HEK293 (cell line): ENCODE results near the gene GSTA5.
"Not testable (repeated sequence)": the region's sequence is repeated elsewhere in the genome, so short reads cannot be mapped to it uniquely, and the experiment has no call there.

ENCODE experiments used
- CTCF ChIA-PET: fragments of 350-600 bp; formaldehyde crosslinking; extraction: SDS; loops from one replicate; lab custom pipeline; 2021; ENCODE audit warnings: antibody characterized with exemption; lab: Yijun Ruan, JAX
- POLR2A ChIA-PET: fragments of 300-600 bp; formaldehyde crosslinking; extraction: SDS; loops from one replicate; lab custom pipeline; 2020; ENCODE audit warnings: antibody characterized with exemption, inconsistent platforms; lab: Yijun Ruan, JAX
- H3K27ac ChIP-seq: fragments of 200-500 bp; sonication (Bioruptor generic); 2 replicates; pipeline ENCODE4 v1.5.1; 2014; ENCODE audit warnings: low read depth, low read length, control low read depth, inconsistent platforms; ENCODE audit errors: extremely low read depth
- H3K36me3 ChIP-seq, 2 experiments: fragments of 200-500 bp in 1 of 2; sonication (Bioruptor generic) in 1 of 2; 1 replicate in 1 of 2; 2 replicates in 1 of 2; pipeline ENCODE4 v1.5.1; 2014 to 2017; ENCODE audit warnings: inconsistent platforms in 2 of 2, low read length in 2 of 2; ENCODE audit not compliant: control insufficient read depth in 2 of 2, insufficient read depth in 1 of 2
- H3K4me1 ChIP-seq: fragments of 200-500 bp; sonication (Bioruptor generic); 2 replicates; pipeline ENCODE4 v1.5.1; 2014; ENCODE audit warnings: mild to moderate bottlenecking, low read length, inconsistent platforms; ENCODE audit not compliant: control insufficient read depth, insufficient read depth
- H3K4me3 ChIP-seq: 2 replicates; pipeline ENCODE4 v1.5.1; 2011; ENCODE audit warnings: low read depth, mild to moderate bottlenecking, control low read depth, low read length, moderate library complexity
- H3K9me3 ChIP-seq: fragments of 200-500 bp; sonication (Bioruptor generic); 2 replicates; pipeline ENCODE4 v1.5.1; 2014; ENCODE audit warnings: low read depth, low read length, inconsistent platforms; ENCODE audit not compliant: control insufficient read depth, insufficient read depth
- GLIS2 ChIP-seq: fragments of 450-650 bp; formaldehyde crosslinking; IDR thresholded peaks from 2 replicates; pipeline ENCODE4 v1.5.1; 2016; ENCODE audit warnings: missing biosample characterization, missing genetic modification characterization
- IKZF3 ChIP-seq: fragments of 450-650 bp; IDR thresholded peaks from 2 replicates; pipeline ENCODE4 v1.5.0; 2018; ENCODE audit warnings: missing biosample characterization, mild to moderate bottlenecking, missing genetic modification characterization, moderate library complexity
- ZBTB10 ChIP-seq: fragments of 450-650 bp; formaldehyde crosslinking; IDR thresholded peaks from 2 replicates; pipeline ENCODE4 v1.5.1; 2016; ENCODE audit warnings: missing biosample characterization, missing genetic modification characterization
- ZBTB48 ChIP-seq: fragments of 450-650 bp; formaldehyde crosslinking; IDR thresholded peaks from 2 replicates; pipeline ENCODE4 v1.5.1; 2016; ENCODE audit warnings: missing biosample characterization, missing genetic modification characterization
- ZNF133 ChIP-seq: fragments of 450-650 bp; formaldehyde crosslinking; IDR thresholded peaks from 2 replicates; pipeline ENCODE4 v1.5.1; 2016; ENCODE audit warnings: missing biosample characterization, missing genetic modification characterization
- ZNF23 ChIP-seq: fragments of 450-650 bp; formaldehyde crosslinking; IDR thresholded peaks from 2 replicates; pipeline ENCODE4 v1.5.1; 2016; ENCODE audit warnings: missing biosample characterization, missing genetic modification characterization, borderline replicate concordance
- ZNF292 ChIP-seq: fragments of 450-650 bp; formaldehyde crosslinking; IDR thresholded peaks from 2 replicates; pipeline ENCODE4 v1.5.1; 2016; ENCODE audit warnings: low read depth, missing biosample characterization, missing genetic modification characterization, borderline replicate concordance
- ZNF335 ChIP-seq: fragments of 450-650 bp; formaldehyde crosslinking; conservative IDR thresholded peaks from 2 replicates; pipeline ENCODE4 v1.5.1; 2016; ENCODE audit warnings: missing biosample characterization, missing genetic modification characterization
- ZNF558 ChIP-seq: fragments of 450-650 bp; formaldehyde crosslinking; IDR thresholded peaks from 2 replicates; pipeline ENCODE4 v1.5.1; 2016; ENCODE audit warnings: missing biosample characterization, missing genetic modification characterization
- ZNF560 ChIP-seq: fragments of 450-650 bp; formaldehyde crosslinking; IDR thresholded peaks from 2 replicates; pipeline ENCODE4 v1.5.1; 2017; ENCODE audit warnings: missing biosample characterization, missing genetic modification characterization, borderline replicate concordance
- ZNF654 ChIP-seq: fragments of 450-650 bp; formaldehyde crosslinking; IDR thresholded peaks from 2 replicates; pipeline ENCODE4 v1.5.1; 2016; ENCODE audit warnings: low read depth, missing biosample characterization, missing genetic modification characterization
- ZNF664 ChIP-seq: fragments of 450-650 bp; formaldehyde crosslinking; IDR thresholded peaks from 2 replicates; pipeline ENCODE4 v1.5.1; 2016; ENCODE audit warnings: missing biosample characterization, missing genetic modification characterization
- ZNF843 ChIP-seq: fragments of 450-650 bp; formaldehyde crosslinking; IDR thresholded peaks from 2 replicates; pipeline ENCODE4 v1.5.1; 2016; ENCODE audit warnings: missing biosample characterization, missing genetic modification characterization
- ZSCAN5A ChIP-seq: fragments of 450-650 bp; formaldehyde crosslinking; IDR thresholded peaks from 2 replicates; pipeline ENCODE4 v1.5.1; 2016; ENCODE audit warnings: missing biosample characterization, missing genetic modification characterization
- TF ChIP-seq, protein P1 (sequence below): fragments of 450-650 bp; formaldehyde crosslinking; IDR thresholded peaks from 2 replicates; pipeline ENCODE4 v1.5.1; 2016; ENCODE audit warnings: missing biosample characterization, missing genetic modification characterization

Gene GSTA5

DNA sequence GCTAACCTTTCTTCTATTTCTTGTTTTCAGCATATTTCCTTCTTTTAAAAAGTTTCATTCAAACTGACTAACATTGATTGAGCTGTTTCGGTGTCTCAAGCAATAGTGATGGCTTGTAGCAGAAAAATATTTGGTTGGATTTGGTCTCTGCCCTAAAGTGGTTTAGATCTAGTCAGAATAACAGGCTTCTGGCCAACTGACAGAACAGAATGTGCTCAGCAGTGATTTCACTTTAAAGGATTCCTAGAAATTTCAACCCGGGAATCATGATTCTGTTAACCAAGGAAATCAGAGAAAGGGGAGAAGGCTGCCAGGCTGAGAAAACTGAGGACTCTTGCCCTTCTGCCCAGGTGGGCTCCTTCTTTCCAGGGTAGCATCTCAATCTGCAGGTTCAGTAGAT is 20.4 kb downstream of the GSTA5 start:
- Histone ChIP-seq H3K4me3 (no peak overlapping the region), H3K36me3 (no peaks in the 10 kb centered on the region), H3K9me3 (no peaks in the 10 kb centered on the region)
- TF ChIP-seq ZBTB48 (tag by site-specific recombination): no peak
- TF ChIP-seq ZNF558 (tag by site-specific recombination): no peak
- TF ChIP-seq ZNF23: no peak
- TF ChIP-seq, protein P1, sequence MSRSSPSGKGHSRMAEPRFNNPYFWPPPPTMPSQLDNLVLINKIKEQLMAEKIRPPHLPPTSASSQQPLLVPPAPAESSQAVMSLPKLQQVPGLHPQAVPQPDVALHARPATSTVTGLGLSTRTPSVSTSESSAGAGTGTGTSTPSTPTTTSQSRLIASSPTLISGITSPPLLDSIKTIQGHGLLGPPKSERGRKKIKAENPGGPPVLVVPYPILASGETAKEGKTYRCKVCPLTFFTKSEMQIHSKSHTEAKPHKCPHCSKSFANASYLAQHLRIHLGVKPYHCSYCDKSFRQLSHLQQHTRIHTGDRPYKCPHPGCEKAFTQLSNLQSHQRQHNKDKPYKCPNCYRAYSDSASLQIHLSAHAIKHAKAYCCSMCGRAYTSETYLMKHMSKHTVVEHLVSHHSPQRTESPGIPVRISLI (tag by site-specific recombination): no peak
- TF ChIP-seq ZSCAN5A (tag by site-specific recombination): no peak
- no peak for TF ChIP-seq ZNF843 (tag by site-specific recombination)
- TF ChIP-seq ZNF292: no peak
- no peak for TF ChIP-seq GLIS2
- TF ChIP-seq, all 188 proteins: peak for 0
- ChIA-PET CTCF (interaction anchor here (0.6 to 1.1 kb wide), 2 partner anchors 18 to 202 kb away, joined by 3 to 8 read pairs; no protein-coding TSS in a partner anchor), POLR2A (no interaction called here)
- H3K4me1 ChIP-seq: no peaks in the 10 kb centered on the region
- H3K27ac ChIP-seq: no peak overlapping the region

- TF ChIP-seq ZNF560 (tag by site-specific recombination) (no peak), ZNF292 (no peak), ZNF664 (tag by site-specific recombination) (0 out of 2 replicates have a peak, but pooled peaks have one; percentile 10), IKZF3 (tag by site-specific recombination) (peak; percentile 45; the same call in 1 of the 2 replicates), ZBTB10 (tag by site-specific recombination) (no peak), ZNF133 (tag by site-specific recombination) (no peak), ZNF335 (tag by site-specific recombination) (0 out of 2 replicates have a peak, but pooled peaks have one; percentile 30), ZNF654 (tag by site-specific recombination) (0 out of 2 replicates have a peak, but pooled peaks have one; percentile 18)
- CTCF ChIA-PET: interaction anchor here (0.6 to 1.8 kb wide), 24 partner anchors 7 to 651 kb away, joined by 3 to 6 read pairs (median 3); partner anchors contain the start of gene GSTA4
- POLR2A ChIA-PET: no interaction called here
- H3K36me3 ChIP-seq: no peaks in the 10 kb centered on the region
- H3K4me3 ChIP-seq: no peak overlapping the region
- no peaks in the 10 kb centered on the region for H3K4me1 ChIP-seq
- no peaks in the 10 kb centered on the region for H3K9me3 ChIP-seq
- no peak overlapping the region for H3K27ac ChIP-seq
Observed at GRCh38 chr6:52815167-52816092, 25.2 kb downstream of the GSTA5 start.

DNA sequence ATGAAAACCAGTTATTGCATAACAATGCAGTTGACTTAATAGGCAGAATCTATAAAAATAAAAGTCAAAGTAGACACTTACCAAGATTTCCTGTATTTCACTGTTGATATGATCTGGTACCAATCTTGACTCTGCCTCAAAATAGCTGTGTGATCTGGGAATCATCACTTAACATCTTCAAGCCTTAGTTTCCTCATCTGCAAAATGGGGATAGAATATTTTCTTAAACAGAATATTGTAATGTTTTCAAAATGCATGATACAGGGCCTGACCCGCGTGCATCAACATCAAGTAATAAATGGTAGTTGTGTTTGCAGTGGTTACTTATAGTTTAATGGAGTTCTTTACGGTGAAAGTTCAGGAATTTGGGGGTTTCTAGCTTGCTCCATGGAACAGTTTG is 26.1 kb downstream of the GSTA5 start:
- H3K36me3 ChIP-seq, POLR2A ChIA-PET, H3K4me3 ChIP-seq, H3K9me3 ChIP-seq, H3K27ac ChIP-seq, H3K4me1 ChIP-seq: not testable (repeated sequence)
- CTCF ChIA-PET: interaction anchor here (0.6 to 1.8 kb wide), 11 partner anchors 8 to 324 kb away, joined by 3 to 6 read pairs (median 3); partner anchors contain the start of gene GSTA4

DNA sequence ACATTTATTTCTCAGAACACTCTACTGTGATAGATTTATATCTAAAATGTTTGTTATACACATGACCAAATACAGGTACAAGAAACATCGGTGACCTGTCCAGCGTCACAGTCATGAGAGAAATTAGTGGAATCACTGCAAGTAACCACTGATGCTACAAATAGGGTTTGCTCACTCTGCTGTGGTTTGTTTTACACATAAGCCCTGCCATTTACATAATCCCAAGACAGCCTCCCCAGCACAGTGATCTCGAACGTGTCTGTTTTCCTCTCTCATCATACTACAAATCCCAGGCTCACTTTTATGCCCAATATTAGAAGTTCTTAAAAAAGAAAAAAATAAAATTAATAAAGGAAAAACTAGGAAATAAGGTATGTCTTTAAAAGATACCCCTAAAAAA is 30.8 kb downstream of the GSTA5 start:
- ChIA-PET POLR2A (interaction anchor here (0.6 kb wide), 1 partner anchor 40 kb away, joined by 4 read pairs; no protein-coding TSS in a partner anchor), CTCF (interaction anchor here (0.6 to 0.8 kb wide), 2 partner anchors 21 to 86 kb away, joined by 3 to 4 read pairs; no protein-coding TSS in a partner anchor)
- not testable (repeated sequence) for H3K4me3 ChIP-seq, H3K9me3 ChIP-seq, H3K4me1 ChIP-seq, H3K27ac ChIP-seq, H3K36me3 ChIP-seq
